Fibroblast of villous mesenchyme (primary cell): Measurements from ENCODE around the gene MTREX. TPM values are rescaled to one million over a fixed set of nuclear protein-coding genes. Genes with fewer than 3 reads are reported as not detected.
A peak's percentile ranks its signal among the peaks of the same experiment; 100 is the strongest.

Experiments
- DNase-seq: peaks from one replicate; pipeline ENCODE4 v3.0.0-alpha.2; 2010; ENCODE audit warnings: low read depth
- H3K4me3 ChIP-seq: 2 replicates; pipeline ENCODE4 v1.5.1; 2011; ENCODE audit warnings: low read depth, mild to moderate bottlenecking, low read length
- total RNA-seq: library from RNA; depleted of rRNA; stranded (reverse); fragments of >200 nt; gene quantifications from 2 replicates; pipeline ENCODE4 v1.2.3, GENCODE V29; 2012
- TF ChIP-seq, protein P1 (sequence below): IDR thresholded peaks from 2 replicates; pipeline ENCODE4 v1.5.1; 2012; ENCODE audit warnings: low read depth, mild to moderate bottlenecking, low read length; ENCODE audit not compliant: insufficient read depth

Gene MTREX
- total RNA-seq, 1 donor = 108 TPM

DNA sequence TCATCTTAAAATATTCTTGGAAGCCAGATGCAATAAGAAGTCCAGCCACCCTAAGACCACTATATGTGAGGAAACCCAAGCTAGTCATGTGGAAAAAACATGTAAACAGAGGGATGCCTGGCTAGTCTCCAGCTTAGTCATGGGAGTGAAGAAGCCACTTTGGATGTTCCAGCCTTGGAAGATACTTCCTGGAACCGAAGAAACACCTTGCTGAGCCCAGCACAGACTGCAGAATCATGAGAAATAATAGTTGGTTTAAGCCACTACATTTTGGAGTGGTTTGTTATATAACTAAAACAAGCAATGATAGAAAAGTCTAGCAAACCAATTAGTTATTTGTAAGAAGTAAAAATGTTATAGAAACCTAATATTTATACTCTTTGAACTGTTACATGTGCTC lies 12.9 kb upstream of the MTREX start:
- no peak overlapping the region for H3K4me3 ChIP-seq
- DNase-seq = no peak
- TF ChIP-seq, protein P1, sequence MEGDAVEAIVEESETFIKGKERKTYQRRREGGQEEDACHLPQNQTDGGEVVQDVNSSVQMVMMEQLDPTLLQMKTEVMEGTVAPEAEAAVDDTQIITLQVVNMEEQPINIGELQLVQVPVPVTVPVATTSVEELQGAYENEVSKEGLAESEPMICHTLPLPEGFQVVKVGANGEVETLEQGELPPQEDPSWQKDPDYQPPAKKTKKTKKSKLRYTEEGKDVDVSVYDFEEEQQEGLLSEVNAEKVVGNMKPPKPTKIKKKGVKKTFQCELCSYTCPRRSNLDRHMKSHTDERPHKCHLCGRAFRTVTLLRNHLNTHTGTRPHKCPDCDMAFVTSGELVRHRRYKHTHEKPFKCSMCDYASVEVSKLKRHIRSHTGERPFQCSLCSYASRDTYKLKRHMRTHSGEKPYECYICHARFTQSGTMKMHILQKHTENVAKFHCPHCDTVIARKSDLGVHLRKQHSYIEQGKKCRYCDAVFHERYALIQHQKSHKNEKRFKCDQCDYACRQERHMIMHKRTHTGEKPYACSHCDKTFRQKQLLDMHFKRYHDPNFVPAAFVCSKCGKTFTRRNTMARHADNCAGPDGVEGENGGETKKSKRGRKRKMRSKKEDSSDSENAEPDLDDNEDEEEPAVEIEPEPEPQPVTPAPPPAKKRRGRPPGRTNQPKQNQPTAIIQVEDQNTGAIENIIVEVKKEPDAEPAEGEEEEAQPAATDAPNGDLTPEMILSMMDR = no peak

DNA sequence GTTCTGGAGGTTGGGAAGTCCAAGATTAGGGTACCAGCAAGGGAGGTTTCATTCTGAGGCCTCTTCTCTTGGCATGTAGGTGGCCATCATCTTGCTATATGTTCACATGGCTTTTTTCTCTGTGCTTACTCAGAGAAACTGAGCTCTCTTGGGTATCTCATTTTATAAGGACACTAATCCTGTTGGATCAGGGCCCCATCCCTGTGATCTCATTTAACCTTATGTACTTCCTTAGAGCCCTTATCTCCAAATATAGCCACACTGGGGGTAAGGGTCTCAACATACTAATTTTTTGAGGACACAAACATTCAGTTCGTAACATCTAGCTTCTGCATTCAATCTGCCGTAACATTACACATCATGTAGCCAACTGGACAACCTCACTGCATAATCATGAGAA lies 6.9 kb upstream of the MTREX start:
- DNase-seq = no peak
- no peak overlapping the region for H3K4me3 ChIP-seq
- TF ChIP-seq, protein P1 = no peak

DNA sequence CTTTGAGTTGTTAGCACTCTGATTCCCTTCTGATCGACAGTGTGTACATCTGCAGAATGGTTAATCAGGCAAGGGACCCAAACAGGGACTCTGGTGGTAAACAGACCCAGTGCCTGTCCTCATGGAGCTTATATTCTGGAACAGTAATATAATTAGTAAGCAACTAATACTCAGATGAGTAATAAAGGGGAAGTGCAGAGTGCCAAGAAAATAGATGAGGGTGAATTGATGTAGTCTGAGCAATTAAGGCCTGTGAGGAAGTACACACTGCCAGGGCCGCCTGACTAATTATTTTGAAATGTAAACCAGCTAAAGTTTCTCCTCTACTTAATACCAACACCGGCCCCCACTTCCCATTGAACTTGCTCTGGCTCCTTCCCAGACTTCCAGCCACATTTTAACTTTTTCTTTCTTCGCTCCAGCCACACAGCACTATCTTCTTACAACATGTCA lies 4.5 kb upstream of the MTREX start:
- H3K4me3 ChIP-seq = no peak overlapping the region
- DNase-seq = peak; percentile 93

DNA sequence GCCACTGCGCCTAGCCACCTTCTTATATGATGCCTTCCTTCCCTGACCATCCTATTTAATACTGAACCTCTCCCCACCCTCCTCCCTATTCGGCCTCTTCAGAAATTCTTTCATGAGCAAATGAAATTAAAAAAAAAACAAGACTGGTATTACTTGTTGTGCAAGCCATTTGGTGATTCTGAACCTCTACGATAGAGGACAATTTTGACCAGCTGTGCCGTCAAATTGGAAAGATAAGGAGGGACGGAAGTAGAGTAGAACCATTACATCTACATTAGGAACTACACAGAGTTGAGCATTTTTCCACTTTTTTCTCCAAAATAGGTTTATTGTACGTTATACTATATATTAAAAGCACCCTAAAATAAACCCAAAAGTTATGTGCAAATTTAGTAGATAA lies 3.2 kb upstream of the MTREX start:
- DNase-seq = no peak
- H3K4me3 ChIP-seq = no peak overlapping the region
- TF ChIP-seq, protein P1 = no peak

More for the DNA sequence above, 4.5 kb upstream of the MTREX start:
- TF ChIP-seq, protein P1 = no peak

DNA sequence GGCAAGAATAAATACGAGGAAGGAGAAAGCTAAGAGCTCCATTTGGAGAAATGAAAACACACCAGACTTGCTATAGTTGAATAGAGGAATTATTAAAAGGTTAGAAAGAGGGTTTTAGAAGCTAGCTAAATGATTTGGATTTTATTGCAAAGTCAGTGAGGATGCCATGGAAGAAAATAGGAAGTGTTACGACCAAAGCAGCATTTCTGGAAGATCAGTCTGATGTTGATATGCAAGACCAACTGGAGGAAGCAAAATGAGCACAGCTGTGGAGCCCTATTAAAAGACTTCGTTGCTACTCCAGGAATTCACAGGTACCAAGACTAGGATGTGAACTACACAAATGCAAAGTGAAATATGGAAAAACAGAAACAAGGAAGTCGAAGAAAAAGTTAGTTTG lies 2.4 kb upstream of the MTREX start:
- no peak for DNase-seq
- TF ChIP-seq, protein P1 = no peak
- peak overlapping the region; percentile 93 for H3K4me3 ChIP-seq

DNA sequence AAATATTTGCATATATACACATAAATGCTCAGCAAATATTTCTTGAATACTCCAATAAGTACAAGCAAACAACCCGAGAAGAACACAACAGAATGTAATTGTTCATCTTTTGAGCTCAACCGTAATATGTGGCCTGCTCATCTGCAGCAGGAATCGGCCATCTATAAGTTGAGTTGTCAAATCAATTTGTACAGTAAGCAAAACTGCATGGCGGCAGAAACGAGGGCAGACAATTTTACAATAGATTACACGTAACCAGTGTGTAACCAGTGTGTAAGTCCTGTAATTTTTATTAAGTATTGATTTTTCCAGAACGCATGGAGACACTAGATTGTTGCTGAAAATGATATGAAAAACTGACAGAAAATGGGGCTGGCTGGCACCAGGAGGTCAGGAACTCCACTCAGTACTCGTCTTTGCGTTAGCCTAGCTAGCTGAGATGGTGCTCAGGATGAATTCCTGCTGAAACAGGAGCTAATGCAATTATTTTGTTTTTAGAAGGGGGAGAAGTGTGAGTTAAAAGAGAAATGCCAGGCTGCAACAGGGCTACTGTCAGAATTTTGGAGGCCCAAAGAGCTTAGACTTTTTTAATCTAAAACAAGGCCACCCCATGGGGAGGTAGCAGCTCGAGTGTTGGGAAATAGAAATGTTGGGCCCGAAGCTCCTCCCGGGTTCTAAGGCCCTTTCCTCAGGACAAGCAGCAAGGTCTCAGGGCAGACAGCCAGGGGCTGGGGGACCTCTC lies 977 bp upstream of the MTREX start:
- TF ChIP-seq, protein P1 = no peak
- peak; percentile 30 for DNase-seq
- peak overlapping the region; percentile 93 for H3K4me3 ChIP-seq
